ENCODE data around the gene ADGRE1. TPM values are rescaled to one million over a fixed set of nuclear protein-coding genes. Genes with fewer than 3 reads are reported as not detected.

Gene ADGRE1
- 0.08 TPM in 1 of 2 replicates, not detected in the other for total RNA-seq (ENCODE audit: low replicate concordance)

GRCh38 chr19:6887316-6887715 lies at the start of gene ADGRE1:
Gene ADGRE1 (plus strand): TSS chr19:6887579. CDS start chr19:6887609, 30 bp downstream.

Other genes starting within 250 kb of the ADGRE1 start
- gene TNFSF14, start 217.4 kb upstream of the ADGRE1 start, total RNA-seq (ENCODE audit: low replicate concordance): 0.35 TPM in 1 of 2 replicates, not detected in the other
- gene C3, start 166.9 kb upstream of the ADGRE1 start, total RNA-seq (ENCODE audit: low replicate concordance): 14.0 and 218 TPM in 2 replicates
- 29.4 and 91.5 TPM in 2 replicates for gene GPR108, start 150.0 kb upstream of the ADGRE1 start, total RNA-seq (ENCODE audit: low replicate concordance)
- 17.7 and 40.7 TPM in 2 replicates for gene TRIP10, start 147.9 kb upstream of the ADGRE1 start, total RNA-seq (ENCODE audit: low replicate concordance)
- not detected in 2 replicates for gene SH2D3A, start 120.1 kb upstream of the ADGRE1 start, total RNA-seq (ENCODE audit: low replicate concordance)
- gene VAV1, start 114.9 kb upstream of the ADGRE1 start, total RNA-seq (ENCODE audit: low replicate concordance): not detected in 2 replicates
- not detected in 2 replicates for gene MBD3L2B, start 133.9 kb downstream of the ADGRE1 start, total RNA-seq (ENCODE audit: low replicate concordance)
- not detected in 2 replicates for gene MBD3L5, start 143.0 kb downstream of the ADGRE1 start, total RNA-seq (ENCODE audit: low replicate concordance)
- gene MBD3L4, start 152.6 kb downstream of the ADGRE1 start, total RNA-seq (ENCODE audit: low replicate concordance): not detected in 2 replicates
- gene MBD3L2, start 161.7 kb downstream of the ADGRE1 start, total RNA-seq (ENCODE audit: low replicate concordance): not detected in 2 replicates
- not detected in 2 replicates for gene MBD3L3, start 171.1 kb downstream of the ADGRE1 start, total RNA-seq (ENCODE audit: low replicate concordance)
- gene ZNF557, start 182.1 kb downstream of the ADGRE1 start, total RNA-seq (ENCODE audit: low replicate concordance): 13.0 and 17.8 TPM in 2 replicates

Data from smooth muscle cell of the coronary artery (primary cell).